ENCODE results near the gene PTGER3. TPM values are rescaled to one million over a fixed set of nuclear protein-coding genes. Genes with fewer than 3 reads are reported as not detected.

Gene PTGER3
- total RNA-seq, 1 donor from 2014 or later, result not detected

DNA sequence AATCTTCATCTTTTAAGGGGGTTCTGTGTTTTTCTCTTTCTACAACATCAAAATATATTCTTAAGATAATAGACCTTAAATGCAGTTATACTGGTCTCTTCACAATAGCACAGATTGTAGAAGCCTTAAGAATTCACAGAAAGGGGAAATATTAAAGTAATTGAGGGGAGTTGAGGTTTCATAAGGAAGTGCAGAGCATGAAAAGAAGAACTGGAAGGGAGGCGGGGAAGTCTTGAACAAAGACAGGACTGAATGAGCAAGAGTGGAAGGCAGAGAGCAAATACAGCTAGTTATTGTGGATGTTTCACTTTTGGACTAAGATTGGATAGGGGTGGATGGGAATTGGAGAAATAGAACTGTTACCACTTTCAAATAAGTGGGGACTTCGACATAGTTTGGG, 67.7 kb downstream of the PTGER3 start:
- peaks cover 5% of the 10 kb centered on the region for H3K27me3 Mint-ChIP-seq (ENCODE audit: low read depth)
- H3K27ac Mint-ChIP-seq (ENCODE audit: unreplicated experiment), result no peak overlapping the region
- H3K36me3 Mint-ChIP-seq (ENCODE audit: low read depth), result no peaks in the 10 kb centered on the region
- H3K4me1 Mint-ChIP-seq, result no peaks in the 10 kb centered on the region
- TF ChIP-seq, protein P1, sequence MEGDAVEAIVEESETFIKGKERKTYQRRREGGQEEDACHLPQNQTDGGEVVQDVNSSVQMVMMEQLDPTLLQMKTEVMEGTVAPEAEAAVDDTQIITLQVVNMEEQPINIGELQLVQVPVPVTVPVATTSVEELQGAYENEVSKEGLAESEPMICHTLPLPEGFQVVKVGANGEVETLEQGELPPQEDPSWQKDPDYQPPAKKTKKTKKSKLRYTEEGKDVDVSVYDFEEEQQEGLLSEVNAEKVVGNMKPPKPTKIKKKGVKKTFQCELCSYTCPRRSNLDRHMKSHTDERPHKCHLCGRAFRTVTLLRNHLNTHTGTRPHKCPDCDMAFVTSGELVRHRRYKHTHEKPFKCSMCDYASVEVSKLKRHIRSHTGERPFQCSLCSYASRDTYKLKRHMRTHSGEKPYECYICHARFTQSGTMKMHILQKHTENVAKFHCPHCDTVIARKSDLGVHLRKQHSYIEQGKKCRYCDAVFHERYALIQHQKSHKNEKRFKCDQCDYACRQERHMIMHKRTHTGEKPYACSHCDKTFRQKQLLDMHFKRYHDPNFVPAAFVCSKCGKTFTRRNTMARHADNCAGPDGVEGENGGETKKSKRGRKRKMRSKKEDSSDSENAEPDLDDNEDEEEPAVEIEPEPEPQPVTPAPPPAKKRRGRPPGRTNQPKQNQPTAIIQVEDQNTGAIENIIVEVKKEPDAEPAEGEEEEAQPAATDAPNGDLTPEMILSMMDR (conservative IDR thresholded peaks at IDR 0.05), result no peak
- no peaks in the 10 kb centered on the region for H3K9me3 Mint-ChIP-seq
- DNase-seq (ENCODE audit: low read depth, low spot score), result no peak
- no peak overlapping the region for H3K4me3 Mint-ChIP-seq

DNA sequence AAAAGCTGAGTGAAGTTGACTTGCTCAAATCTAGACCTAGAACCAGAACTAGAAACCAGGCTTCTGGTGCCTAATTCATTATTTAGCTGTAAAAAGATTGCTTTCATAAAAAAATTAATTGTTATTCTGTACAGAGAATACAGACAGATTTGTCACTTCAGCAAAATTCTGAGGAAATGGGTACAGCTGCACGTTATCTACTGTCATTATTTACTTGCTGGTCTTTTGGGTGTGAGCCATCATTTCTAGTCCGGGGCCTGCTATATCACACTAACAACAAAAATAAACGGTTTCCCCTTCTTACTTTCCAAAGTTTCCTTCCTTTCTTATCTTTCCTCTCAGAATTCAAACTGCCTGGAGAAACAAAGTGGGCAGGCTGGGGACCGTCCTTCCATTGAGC, 68.3 kb downstream of the PTGER3 start:
- no peak for DNase-seq (ENCODE audit: low read depth, low spot score)
- H3K27ac Mint-ChIP-seq (ENCODE audit: unreplicated experiment), result no peak overlapping the region
- no peak overlapping the region for H3K4me3 Mint-ChIP-seq
- TF ChIP-seq, protein P1 (conservative IDR thresholded peaks at IDR 0.05), result no peak
- H3K9me3 Mint-ChIP-seq, result no peaks in the 10 kb centered on the region
- H3K4me1 Mint-ChIP-seq, result no peaks in the 10 kb centered on the region
- no peaks in the 10 kb centered on the region for H3K36me3 Mint-ChIP-seq (ENCODE audit: low read depth)
- H3K27me3 Mint-ChIP-seq (ENCODE audit: low read depth), result peaks cover 6% of the 10 kb centered on the region

DNA sequence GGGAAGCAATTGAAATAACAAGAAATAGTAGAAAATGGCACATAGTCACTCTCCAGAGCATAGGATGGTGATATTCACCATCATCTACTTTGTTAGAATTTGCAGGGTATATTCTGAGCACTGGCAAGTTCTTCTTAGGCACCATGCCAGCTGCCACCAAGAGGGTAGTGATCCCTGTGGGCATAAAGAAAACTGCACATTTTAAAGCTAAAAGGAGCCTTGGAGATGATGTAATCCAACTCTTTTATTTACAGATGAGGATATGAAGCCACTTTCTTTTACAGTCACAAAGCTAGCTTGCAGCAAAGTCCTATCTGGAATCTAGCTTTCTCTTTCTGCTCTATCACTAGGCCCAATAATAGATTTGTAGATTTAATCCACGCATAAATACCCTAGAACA, 69.0 kb downstream of the PTGER3 start:
- no peak overlapping the region for H3K27ac Mint-ChIP-seq (ENCODE audit: unreplicated experiment)
- H3K9me3 Mint-ChIP-seq, result no peaks in the 10 kb centered on the region
- TF ChIP-seq, protein P1 (conservative IDR thresholded peaks at IDR 0.05), result no peak

GRCh38 chr1:70977575-70977974, 70.0 kb downstream of the PTGER3 start:
- no peak overlapping the region for H3K27ac Mint-ChIP-seq (ENCODE audit: unreplicated experiment)
- H3K36me3 Mint-ChIP-seq (ENCODE audit: low read depth), result no peaks in the 10 kb centered on the region
- H3K9me3 Mint-ChIP-seq, result no peaks in the 10 kb centered on the region
- no peak for DNase-seq (ENCODE audit: low read depth, low spot score)
- TF ChIP-seq, protein P1 (conservative IDR thresholded peaks at IDR 0.05), result no peak
- no peaks in the 10 kb centered on the region for H3K4me1 Mint-ChIP-seq
- peaks cover 12% of the 10 kb centered on the region for H3K27me3 Mint-ChIP-seq (ENCODE audit: low read depth)
- H3K4me3 Mint-ChIP-seq, result no peak overlapping the region

More for the DNA sequence above, 69.0 kb downstream of the PTGER3 start:
- Mint-ChIP-seq H3K36me3 (ENCODE audit: low read depth) (no peaks in the 10 kb centered on the region), H3K27me3 (ENCODE audit: low read depth) (peaks cover 6% of the 10 kb centered on the region), H3K4me1 (no peaks in the 10 kb centered on the region), H3K4me3 (no peak overlapping the region)
- no peak for DNase-seq (ENCODE audit: low read depth, low spot score)

GRCh38 chr1:70977041-70977440, 70.6 kb downstream of the PTGER3 start:
- Mint-ChIP-seq H3K9me3 (no peaks in the 10 kb centered on the region), H3K4me1 (no peaks in the 10 kb centered on the region), H3K27me3 (ENCODE audit: low read depth) (peaks cover 12% of the 10 kb centered on the region), H3K27ac (ENCODE audit: unreplicated experiment) (no peak overlapping the region), H3K36me3 (ENCODE audit: low read depth) (no peaks in the 10 kb centered on the region), H3K4me3 (no peak overlapping the region)
- TF ChIP-seq, protein P1 (conservative IDR thresholded peaks at IDR 0.05), result no peak
- DNase-seq (ENCODE audit: low read depth, low spot score), result no peak

DNA sequence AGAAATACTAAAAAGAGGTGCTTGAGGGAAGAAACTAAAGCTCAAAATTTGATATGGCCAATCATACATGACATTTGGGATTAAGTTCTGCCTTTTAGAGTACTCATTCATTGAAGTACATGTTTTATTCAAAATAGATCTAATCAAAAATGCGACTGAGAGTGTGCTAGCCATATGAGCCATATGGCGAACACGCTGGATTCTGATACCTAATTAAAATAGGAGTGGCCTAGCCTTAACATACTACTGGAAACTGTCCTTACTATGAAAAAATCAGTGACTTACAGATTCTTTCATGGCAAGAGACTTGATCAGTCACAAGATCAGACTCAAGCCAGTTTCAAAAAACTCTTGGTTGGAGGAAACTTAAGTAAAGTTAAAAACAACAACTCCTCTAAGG, 73.9 kb downstream of the PTGER3 start:
- TF ChIP-seq, protein P1 (conservative IDR thresholded peaks at IDR 0.05), result no peak
- Mint-ChIP-seq H3K9me3 (no peaks in the 10 kb centered on the region), H3K4me3 (no peak overlapping the region), H3K27me3 (ENCODE audit: low read depth) (peaks cover 16% of the 10 kb centered on the region), H3K27ac (ENCODE audit: unreplicated experiment) (no peak overlapping the region), H3K36me3 (ENCODE audit: low read depth) (no peaks in the 10 kb centered on the region), H3K4me1 (no peaks in the 10 kb centered on the region)
- no peak for DNase-seq (ENCODE audit: low read depth, low spot score)
